ENCODE data around the gene OXNAD1. TPM values are rescaled to one million over a fixed set of nuclear protein-coding genes. Genes with fewer than 3 reads are reported as not detected.
A peak's percentile ranks its signal among the peaks of the same experiment; 100 is the strongest.

The OXNAD1 gene
- total RNA-seq, 1 donor from 2014 or later: 26.5 TPM

- DNase-seq (ENCODE audit: low spot score): peak; percentile 85
Measured at GRCh38 chr3:16247282-16248061, 17.5 kb upstream of the OXNAD1 start.

GRCh38 chr3:16248556-16248955, 16.5 kb upstream of the OXNAD1 start:
- DNase-seq (ENCODE audit: low spot score): no peak

- no peak for DNase-seq (ENCODE audit: low spot score)
Measured at GRCh38 chr3:16249336-16249735, 15.7 kb upstream of the OXNAD1 start.

- DNase-seq (ENCODE audit: low spot score): no peak
Measured at GRCh38 chr3:16249886-16250285, 15.1 kb upstream of the OXNAD1 start.

- no peak for DNase-seq (ENCODE audit: low spot score)
Measured at GRCh38 chr3:16251316-16252085, 13.5 kb upstream of the OXNAD1 start.

- DNase-seq (ENCODE audit: low spot score): no peak
Measured at GRCh38 chr3:16252243-16252978, 12.6 kb upstream of the OXNAD1 start.

- DNase-seq (ENCODE audit: low spot score): no peak
Measured at GRCh38 chr3:16252988-16253387, 12.0 kb upstream of the OXNAD1 start.

GRCh38 chr3:16253601-16254000, 11.4 kb upstream of the OXNAD1 start:
- DNase-seq (ENCODE audit: low spot score): no peak

GRCh38 chr3:16254916-16255315, 10.1 kb upstream of the OXNAD1 start:
- DNase-seq (ENCODE audit: low spot score): no peak

- no peak for DNase-seq (ENCODE audit: low spot score)
Measured at GRCh38 chr3:16255326-16255725, 9.7 kb upstream of the OXNAD1 start.

GRCh38 chr3:16255726-16256125, 9.3 kb upstream of the OXNAD1 start:
- no peak for DNase-seq (ENCODE audit: low spot score)

GRCh38 chr3:16257309-16257708, 7.7 kb upstream of the OXNAD1 start:
- DNase-seq (ENCODE audit: low spot score): no peak

- no peak for DNase-seq (ENCODE audit: low spot score)
Measured at GRCh38 chr3:16258177-16258576, 6.8 kb upstream of the OXNAD1 start.

- DNase-seq (ENCODE audit: low spot score): no peak
Measured at GRCh38 chr3:16258866-16259265, 6.1 kb upstream of the OXNAD1 start.

GRCh38 chr3:16260046-16260445, 5.0 kb upstream of the OXNAD1 start:
- no peak for DNase-seq (ENCODE audit: low spot score)

- DNase-seq (ENCODE audit: low spot score): no peak
Measured at GRCh38 chr3:16262174-16262573, 2.8 kb upstream of the OXNAD1 start.

- no peak for DNase-seq (ENCODE audit: low spot score)
Measured at GRCh38 chr3:16264174-16264707, 771 bp upstream of the OXNAD1 start.

GRCh38 chr3:16265455-16265786, 409 bp downstream of the OXNAD1 start:
- no peak for DNase-seq (ENCODE audit: low spot score)

- no peak for DNase-seq (ENCODE audit: low spot score)
Measured at GRCh38 chr3:16266714-16267113, 1.7 kb downstream of the OXNAD1 start.

GRCh38 chr3:16270855-16271254, 5.8 kb downstream of the OXNAD1 start:
- no peak for DNase-seq (ENCODE audit: low spot score)

GRCh38 chr3:16272588-16272987, 7.6 kb downstream of the OXNAD1 start:
- DNase-seq (ENCODE audit: low spot score): no peak

GRCh38 chr3:16273867-16274266, 8.9 kb downstream of the OXNAD1 start:
- DNase-seq (ENCODE audit: low spot score): no peak

Measured in umbilical cord (tissue), 2 donors.